Head of caudate nucleus (tissue), 42 donors: ENCODE results near the gene RTN1.
A peak's percentile ranks its signal among the peaks of the same experiment; 100 is the strongest.

Experiments
- DNase-seq, 42 donors: peaks; one replicate each; pipeline versions ENCODE4 v3.0.0 to v3.0.0-alpha.2; 2020 to 2021; ENCODE audit warnings: mixed read lengths in 7 of 42
- intact Hi-C: fragments of 100-400 bp; cut with DNase I; formaldehyde crosslinking; loops from one replicate; pipeline ENCODE4 v1.15.0; 2022

RTN1 gene, protein sequence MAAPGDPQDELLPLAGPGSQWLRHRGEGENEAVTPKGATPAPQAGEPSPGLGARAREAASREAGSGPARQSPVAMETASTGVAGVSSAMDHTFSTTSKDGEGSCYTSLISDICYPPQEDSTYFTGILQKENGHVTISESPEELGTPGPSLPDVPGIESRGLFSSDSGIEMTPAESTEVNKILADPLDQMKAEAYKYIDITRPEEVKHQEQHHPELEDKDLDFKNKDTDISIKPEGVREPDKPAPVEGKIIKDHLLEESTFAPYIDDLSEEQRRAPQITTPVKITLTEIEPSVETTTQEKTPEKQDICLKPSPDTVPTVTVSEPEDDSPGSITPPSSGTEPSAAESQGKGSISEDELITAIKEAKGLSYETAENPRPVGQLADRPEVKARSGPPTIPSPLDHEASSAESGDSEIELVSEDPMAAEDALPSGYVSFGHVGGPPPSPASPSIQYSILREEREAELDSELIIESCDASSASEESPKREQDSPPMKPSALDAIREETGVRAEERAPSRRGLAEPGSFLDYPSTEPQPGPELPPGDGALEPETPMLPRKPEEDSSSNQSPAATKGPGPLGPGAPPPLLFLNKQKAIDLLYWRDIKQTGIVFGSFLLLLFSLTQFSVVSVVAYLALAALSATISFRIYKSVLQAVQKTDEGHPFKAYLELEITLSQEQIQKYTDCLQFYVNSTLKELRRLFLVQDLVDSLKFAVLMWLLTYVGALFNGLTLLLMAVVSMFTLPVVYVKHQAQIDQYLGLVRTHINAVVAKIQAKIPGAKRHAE

DNA sequence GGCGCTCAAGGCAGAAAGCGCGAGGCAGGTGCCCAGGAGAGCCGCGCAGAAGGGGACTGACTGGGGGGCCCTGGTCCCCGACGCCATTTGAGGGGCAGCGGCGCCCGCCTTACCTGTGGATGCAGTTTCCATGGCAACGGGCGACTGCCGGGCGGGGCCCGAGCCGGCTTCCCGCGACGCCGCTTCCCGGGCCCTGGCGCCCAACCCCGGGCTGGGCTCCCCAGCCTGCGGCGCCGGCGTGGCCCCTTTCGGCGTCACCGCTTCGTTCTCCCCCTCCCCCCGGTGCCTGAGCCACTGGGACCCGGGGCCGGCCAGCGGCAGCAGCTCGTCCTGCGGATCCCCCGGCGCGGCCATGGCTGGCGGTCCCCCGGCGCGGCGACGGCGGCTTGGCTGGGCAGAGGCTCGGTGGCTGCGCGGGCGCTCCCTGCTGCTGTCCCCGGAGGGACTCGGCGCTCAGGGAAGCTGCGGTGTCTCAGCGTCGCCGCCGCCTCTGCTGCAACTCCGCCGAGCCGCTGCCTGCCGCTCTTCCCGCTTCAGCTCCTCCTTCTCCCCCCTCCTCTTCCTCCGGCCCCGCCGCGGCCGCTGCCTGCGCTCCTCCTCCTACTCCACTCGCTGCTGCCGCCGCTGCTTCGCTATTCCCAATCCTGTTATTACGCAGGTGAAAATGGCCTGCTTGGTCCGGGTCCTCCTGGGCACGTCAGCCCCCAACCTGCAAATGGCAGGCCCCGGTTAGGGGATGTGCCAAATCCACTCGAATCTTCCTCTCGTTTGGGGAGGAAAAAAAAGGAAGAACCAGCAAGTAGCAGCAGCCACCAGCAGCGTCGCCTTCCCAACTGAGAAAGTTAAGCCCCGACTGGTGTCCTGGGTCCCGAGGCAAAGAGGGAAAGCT lies at the start of gene RTN1:
Gene RTN1 (minus strand): TSS at position 500 of the 889 bp plus-strand sequence. CDS start 146 bp downstream, at position 354.
- DNase-seq = peak; percentile 61 to 94 (median 85)
- intact Hi-C loops = no loop called here

DNA sequence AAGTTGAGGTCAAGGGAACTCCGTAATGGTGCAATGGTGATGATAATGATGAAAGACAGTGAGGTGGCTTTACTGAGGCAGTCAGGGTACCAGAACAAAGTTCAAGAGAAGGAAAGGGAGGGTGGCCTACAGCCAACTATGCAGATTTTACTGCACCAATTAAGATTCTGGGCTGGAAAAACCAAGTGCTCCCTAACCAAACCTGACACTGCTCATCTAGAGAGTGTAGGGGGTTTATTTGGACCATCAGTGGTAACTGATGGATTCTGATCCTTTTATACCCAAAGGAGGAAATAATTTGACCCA lies 49.8 kb upstream of the RTN1 start:
- DNase-seq = no peak

DNA sequence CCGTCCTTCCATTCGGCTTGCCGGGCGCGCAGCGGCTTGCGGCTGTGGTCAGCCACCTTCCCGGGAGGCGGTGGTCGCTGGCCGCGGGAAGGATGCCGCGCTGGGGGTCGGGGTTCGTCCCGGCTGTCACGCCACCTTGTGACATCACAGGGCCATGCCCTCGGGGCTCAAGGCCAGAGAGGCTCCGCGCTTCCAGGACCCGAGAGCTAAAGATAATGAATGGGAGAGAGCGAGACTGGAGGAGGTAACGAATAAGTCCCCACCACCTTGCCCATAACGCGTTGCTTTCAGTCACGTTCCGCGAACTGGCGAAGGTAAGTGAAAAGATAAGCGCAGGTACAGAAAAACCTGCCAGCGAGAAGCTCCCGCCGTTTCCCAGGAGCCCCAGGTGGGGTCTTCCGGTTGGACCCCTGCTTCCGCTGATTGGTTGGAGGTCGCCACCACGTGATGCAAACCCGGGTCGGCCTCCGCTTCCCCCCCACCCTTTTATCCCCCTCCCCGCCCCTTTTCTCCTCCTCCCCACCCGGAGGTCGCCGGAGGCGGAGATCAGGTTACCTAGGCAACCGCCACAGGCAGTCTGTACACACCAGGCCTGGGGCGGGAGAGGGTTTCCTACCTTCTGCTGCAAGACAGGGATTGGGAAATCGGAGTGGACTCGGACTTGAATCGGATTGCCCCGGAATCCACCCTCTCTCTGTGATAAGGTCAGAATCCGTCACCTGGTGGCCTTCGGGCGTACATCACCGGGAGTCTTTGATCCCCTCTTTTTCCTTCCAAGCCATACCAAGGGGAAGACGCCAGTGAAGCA lies 49.2 kb upstream of the RTN1 start, which contains the start of gene LRRC9:
Gene LRRC9 (plus strand): TSS at position 575 of the 808 bp plus-strand sequence.
- peak; percentile 40 to 90 (median 70) for DNase-seq
- intact Hi-C loops = loop anchor here (10.0 kb wide), 1 partner anchor 205 kb away; no protein-coding TSS in a partner anchor

More for the DNA sequence above, 49.8 kb upstream of the RTN1 start:
- intact Hi-C loops = no loop called here

DNA sequence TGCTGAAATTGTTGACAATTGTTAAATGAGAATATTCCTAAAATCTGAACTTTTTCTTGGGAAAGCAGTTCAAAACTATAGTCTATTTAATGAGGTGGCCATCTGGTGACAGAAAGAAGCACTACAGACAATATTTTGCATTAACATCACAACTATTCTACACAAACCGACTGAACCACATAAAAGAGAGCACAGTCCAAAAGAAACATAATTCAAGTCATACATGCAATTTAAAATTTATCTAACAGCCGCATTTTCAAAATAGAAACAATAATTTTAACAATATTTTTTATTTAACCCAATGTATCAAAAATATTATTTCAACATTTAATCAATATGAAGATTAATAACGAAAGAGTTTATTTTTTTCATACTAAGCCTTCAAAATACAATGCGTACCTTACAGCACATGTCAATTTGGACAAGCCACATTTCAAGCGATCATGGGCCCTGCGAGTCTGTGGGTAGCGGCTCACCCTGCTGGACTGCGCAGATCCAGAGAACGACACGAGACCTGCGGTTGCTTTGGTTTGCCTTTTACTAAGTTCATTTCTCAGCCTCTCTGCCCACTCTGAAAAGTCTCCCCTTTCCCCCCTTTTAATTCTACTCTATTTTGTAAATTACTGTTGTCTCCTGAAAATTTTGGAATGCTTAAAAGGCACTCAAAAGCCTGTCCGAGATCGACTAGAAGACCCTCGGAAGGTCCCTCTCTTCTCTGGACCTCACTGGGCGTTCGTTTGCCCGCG lies 48.4 kb upstream of the RTN1 start:
- intact Hi-C loops = loop anchor here (10.0 kb wide), 1 partner anchor 204 kb away; no protein-coding TSS in a partner anchor
- peak in 33 of 42 donors; percentile 4 to 60 (median 26) for DNase-seq

DNA sequence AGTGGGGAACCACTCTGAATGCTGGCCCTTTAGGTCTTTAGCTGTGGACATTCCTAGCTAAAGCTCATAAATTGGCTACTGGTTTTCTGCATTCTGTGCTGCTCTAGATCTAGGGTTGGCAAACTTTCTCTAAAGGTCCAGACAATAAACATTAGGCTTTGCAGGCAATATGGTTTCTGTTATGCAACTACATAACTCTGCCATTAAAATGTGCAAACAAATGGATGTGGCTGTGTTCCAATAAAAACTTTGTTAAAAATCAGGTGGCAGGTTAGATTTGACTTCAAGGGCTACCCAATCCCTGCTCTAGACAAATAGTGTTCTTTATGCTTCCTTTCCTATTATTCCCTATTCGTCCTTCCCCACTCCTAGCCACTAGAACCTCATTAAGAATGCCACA lies 42.6 kb upstream of the RTN1 start:
- intact Hi-C loops = loop anchor here (10.0 kb wide), 1 partner anchor 198 kb away; no protein-coding TSS in a partner anchor
- DNase-seq = no peak

DNA sequence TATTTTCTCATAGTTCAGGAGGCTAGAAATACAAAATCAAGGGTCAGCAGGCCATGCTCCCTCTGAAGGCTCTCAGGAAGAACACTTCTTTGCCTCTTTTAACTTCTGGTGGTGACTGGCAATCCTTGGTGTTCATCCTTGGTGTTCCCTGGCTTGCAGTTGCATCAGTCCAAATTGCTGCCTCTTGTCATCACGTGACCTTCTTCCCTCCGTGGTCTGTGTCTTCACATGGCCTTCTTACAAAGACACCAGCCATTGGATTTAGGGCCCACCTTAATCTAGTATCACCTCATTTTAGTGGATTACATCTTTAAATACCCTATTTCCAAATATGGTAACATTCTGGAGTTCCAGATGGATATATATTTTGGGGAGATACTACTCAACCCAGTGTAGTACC lies 41.9 kb upstream of the RTN1 start:
- intact Hi-C loops = loop anchor here (10.0 kb wide), 1 partner anchor 198 kb away; no protein-coding TSS in a partner anchor
- no peak for DNase-seq

DNA sequence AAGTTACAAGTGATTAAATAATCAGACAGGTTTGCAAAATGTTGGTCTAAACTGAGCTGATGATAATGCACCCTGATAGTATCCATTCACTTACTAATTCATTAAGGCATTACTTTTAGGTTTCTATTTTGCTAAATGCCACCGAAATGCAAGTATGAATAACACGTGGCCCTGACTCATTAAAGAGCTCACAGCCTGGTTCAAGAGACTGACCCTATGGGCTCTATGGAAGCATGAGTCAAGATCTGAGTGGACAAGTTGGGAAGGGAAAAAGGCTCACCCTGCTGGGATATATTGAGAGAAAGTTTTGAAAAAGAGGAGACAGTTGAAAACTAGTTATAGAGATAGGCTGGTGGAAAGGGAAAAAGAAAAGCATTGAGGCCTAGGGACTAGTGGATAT lies 34.6 kb upstream of the RTN1 start:
- intact Hi-C loops = no loop called here
- DNase-seq = no peak

DNA sequence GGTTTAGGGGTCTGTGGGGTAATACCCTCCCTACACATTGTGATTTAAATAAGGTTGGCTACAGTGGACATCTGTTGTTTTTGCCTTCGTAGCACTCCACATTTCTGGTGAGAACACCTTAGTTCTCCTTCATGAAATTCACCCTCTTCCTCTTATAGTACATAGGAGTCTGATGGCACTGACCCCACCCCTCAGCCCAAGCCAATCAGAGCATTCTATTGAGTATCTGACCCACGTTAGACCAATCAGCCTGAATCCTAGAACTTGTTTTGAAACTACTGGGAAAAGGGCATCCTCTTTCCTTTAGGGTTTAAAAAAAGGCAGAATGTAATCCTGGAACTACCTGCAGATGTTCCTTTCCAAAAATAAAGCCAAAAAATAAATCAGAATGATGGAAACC lies 33.6 kb upstream of the RTN1 start:
- intact Hi-C loops = no loop called here
- no peak for DNase-seq

DNA sequence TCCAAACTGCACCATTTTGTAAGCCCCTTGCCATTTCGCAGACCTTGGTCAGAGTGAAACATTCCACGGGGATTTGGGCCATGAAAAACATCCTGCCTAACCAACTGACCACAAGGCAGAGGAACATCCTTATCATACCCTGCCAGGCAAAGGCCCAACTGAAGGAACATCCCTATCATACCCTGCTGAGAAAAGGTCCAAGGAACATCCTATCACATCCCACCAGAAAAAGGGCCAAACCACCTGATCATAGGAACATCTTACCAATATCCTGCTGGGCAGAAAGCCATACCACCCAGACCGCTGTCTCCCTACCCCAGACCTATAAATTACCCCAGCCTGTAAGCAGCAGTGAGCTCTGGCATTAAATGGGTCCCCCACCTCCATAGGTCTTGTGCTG lies 30.0 kb upstream of the RTN1 start:
- no peak for DNase-seq
- intact Hi-C loops = no loop called here

DNA sequence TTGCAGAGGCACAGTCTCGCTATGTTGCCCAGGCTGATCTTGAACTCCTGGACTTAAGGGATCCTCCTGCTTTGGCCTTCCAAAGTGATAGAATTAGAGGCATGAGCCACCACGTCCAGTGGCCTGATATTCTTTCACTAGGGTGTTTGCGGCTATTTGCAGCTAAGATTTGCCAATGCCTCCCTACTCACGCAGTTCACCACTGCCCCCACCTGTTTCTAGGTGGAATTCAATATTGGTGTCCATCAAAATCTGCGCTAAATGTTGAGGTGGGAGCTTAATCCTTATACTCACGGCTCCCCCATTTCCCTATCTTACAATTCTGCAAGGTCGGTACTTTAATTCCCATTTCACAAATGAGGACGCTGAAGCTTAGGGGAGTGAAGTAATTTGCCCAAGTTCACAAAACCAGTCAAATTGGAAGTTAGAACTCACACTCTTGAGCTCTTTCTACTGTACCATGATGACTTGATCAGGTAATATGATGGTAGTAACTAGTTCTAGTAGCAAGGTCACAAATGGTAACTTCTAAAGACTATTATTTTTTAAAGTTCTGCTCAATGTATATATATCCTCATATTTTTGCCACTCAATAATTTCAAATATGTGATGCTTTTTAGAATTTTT lies 27.3 kb upstream of the RTN1 start:
- peak in 36 of 42 donors; percentile 5 to 76 (median 38) for DNase-seq
- intact Hi-C loops = no loop called here

DNA sequence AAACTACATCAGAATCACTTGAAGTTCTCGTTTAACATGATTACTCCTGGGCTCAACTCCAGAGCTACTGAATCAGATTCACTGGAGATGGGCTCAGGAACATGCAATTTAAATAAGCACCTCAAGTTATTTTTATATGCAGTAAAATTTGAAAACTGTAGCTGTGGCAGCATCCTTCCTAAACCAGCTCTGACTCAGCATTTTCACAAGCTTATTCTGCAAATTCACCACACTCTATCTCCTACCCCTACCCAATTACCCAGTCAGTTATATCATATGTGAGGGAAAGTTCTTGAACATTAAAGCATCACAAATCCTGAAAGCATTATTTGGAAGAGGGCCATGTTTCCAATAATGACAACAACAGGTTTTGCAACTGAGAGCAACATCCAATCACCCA lies 25.1 kb upstream of the RTN1 start:
- intact Hi-C loops = no loop called here
- DNase-seq = peak in 1 of 42 donors; percentile 2

DNA sequence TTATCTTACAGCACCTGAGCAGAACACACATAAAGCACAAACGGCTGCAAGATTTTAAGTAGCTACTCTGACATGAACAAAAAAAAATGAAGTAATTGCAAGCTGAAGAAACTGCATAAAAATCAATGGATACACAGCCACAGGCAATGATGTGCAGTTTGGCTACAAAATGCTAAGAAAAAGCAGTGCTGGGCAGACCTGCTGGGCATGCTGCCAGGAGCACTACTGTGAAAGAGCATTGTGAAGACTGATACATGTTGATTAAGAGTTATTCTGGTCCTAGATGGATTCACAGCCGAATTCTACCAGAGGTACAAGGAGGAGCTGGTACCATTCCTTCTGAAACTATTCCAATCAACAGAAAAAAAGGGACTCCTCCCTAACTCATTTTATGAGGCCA lies 20.1 kb upstream of the RTN1 start:
- intact Hi-C loops = no loop called here
- no peak for DNase-seq

DNA sequence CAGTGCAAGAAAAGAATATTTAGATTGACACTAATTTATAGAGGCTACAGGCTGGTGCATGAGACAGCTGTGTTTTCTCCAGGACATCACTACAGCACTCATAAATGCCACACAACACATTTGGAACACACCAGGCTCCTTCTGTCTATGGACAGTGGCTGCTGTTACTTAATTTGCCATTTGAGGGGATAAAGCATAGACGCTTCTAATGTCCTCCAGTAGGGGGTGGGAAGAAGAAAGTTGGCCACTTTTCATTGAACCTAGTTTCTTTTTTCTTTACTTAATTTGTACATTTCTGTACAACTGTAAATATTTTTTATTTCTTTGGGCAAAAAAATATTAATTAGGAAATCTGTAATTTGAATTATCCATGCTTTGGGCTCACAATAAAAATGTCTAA lies 12.4 kb upstream of the RTN1 start:
- no peak for DNase-seq
- intact Hi-C loops = no loop called here

DNA sequence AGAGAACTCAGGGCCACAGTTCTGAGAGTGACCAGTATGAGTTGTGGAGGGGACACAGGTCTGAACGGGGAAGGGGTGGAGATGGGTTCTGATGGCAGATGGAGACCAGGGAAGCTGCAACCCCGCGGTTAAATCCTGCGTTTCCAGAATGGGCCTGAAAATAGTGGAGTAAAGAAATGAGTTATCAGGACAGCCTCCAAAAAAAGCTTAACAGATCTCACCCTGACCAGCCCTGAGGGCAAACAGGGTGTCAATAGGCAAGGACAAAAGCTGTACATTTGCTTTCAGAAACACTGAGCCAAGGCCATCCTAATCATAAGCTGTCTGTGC lies 555 bp upstream of the RTN1 start:
- intact Hi-C loops = no loop called here
- no peak for DNase-seq

DNA sequence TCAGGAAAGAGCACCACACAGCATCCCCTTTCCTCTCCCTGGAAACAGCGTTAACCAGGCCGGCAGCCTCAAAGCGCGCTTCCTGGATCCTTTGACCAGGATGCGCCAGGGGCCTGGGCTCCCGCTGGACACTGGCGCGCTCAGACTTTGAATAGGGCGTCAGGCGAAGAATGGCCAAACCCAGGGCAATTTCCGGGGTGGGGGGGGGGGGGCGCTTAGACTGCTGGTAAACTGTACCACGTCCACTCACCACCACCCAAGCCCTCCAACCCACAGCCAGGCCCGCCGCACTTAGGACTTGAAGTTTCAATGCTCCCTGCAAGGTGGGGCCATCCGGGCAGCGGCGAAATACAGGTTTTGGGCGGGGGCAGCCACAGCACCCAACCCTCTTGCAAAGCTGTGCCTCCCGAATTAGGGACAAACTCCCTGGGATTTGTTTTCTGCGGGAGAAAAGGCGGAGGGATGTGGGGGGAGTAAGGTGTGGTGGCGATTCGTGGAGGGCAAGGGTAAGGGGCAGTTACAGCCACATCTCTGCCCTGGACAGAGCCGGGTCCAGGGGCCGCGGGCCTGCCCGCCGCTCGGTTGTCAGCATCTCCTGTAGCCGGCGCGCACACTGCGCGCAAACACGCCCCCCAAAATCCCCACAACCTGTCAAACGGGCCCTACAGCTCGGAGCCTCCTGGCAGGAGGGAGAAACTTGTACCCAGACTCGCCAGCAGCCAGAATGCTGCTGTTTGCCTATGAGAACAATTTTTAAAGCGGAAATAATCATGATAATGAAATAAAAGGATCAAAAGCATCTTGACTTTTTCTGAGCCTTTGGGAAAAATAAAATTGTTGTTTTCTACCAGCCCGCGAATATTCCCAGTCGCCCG lies 958 bp downstream of the RTN1 start:
- intact Hi-C loops = no loop called here

DNA sequence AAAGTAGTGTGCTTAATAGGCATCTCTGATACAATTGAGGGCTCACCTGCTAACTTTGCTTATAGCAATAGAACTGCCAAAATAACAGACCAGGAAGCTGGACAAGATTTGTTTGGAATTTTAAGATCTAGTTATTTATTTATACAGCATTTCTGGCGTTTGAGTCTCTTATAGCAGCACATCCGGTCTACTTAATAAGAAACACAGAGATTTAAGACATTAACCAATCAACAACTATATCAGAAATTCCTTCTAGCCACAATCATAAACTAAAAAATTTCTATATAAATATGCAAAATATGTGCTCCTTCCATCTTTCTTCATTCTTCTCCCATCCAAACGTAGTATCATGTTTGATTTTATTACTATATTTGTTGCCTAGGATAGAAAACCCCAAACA lies 2.6 kb downstream of the RTN1 start:
- intact Hi-C loops = no loop called here
- DNase-seq = no peak

More for the DNA sequence above, 958 bp downstream of the RTN1 start:
- DNase-seq = peak in 41 of 42 donors; percentile 16 to 76 (median 34)
